ENCODE data around the gene B3GNT8.
"Not testable (repeated sequence)": the region's sequence is repeated elsewhere in the genome, so short reads cannot be mapped to it uniquely, and the experiment has no call there.

- TF ChIP-seq, protein P1, sequence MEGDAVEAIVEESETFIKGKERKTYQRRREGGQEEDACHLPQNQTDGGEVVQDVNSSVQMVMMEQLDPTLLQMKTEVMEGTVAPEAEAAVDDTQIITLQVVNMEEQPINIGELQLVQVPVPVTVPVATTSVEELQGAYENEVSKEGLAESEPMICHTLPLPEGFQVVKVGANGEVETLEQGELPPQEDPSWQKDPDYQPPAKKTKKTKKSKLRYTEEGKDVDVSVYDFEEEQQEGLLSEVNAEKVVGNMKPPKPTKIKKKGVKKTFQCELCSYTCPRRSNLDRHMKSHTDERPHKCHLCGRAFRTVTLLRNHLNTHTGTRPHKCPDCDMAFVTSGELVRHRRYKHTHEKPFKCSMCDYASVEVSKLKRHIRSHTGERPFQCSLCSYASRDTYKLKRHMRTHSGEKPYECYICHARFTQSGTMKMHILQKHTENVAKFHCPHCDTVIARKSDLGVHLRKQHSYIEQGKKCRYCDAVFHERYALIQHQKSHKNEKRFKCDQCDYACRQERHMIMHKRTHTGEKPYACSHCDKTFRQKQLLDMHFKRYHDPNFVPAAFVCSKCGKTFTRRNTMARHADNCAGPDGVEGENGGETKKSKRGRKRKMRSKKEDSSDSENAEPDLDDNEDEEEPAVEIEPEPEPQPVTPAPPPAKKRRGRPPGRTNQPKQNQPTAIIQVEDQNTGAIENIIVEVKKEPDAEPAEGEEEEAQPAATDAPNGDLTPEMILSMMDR (IDR thresholded peaks at IDR 0.05), result not testable (repeated sequence)
- TF ChIP-seq POLR2A, EP300 (IDR thresholded peaks at IDR 0.05): not testable (repeated sequence)
Measured at GRCh38 chr19:41408846-41409245, 18.3 kb downstream of the B3GNT8 start.
